ENCODE measurements around the gene PUSL1. TPM values are rescaled to one million over a fixed set of nuclear protein-coding genes. Genes with fewer than 3 reads are reported as not detected.

PUSL1 gene
- total RNA-seq, 1 experiment from 2014 or later = 43.9 TPM

DNA sequence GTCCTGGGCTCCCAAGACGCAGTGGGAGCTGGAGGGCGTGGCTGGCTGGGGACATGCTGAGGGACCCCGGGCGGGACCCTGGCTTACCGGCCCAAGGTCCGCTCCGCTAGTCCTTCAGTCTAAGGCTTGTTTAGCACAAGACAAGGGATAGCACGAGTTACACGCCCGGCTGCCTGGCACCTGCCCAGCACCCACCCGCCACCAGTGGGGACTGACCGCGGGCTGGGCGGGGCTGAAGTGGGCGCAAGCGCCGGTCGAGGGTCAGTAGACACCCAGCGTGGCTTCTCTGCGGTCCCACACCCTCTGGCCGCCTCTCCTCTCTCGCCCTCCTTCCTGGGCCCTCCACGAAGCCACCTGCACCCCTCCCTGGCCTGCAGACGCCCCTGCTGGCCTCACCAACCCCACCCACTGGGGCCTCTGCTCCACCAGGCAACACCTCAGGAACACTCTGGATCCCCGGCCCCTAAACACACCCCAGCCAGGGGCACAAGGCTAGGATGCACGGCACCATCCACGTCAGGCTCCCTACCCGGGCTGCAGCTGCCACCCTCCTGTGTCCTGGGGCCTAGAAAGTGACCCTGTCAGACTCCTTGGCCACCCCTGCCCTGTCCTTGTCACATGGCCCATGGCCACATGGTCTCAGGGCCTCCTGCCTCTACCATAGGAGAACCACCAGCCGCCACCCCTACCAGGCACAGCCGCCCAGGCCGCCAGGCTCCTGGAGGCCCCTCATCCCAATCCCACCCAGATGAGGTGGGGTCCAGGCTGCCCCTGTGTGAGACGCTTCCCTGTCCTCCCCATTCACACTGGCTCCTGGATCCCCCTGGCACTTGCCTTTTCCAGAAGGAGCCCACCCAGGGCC is 28.8 kb downstream of the PUSL1 start:
- DNase-seq (ENCODE audit: low read depth) = no peak

GRCh38 chr1:1337793-1338147 is 29.4 kb downstream of the PUSL1 start:
- DNase-seq (ENCODE audit: low read depth) = no peak

- no peak for DNase-seq (ENCODE audit: low read depth)
These were observed 29.9 kb downstream of the PUSL1 start for GRCh38 chr1:1338278-1338677.

- no peak for DNase-seq (ENCODE audit: low read depth)
These were observed 31.8 kb downstream of the PUSL1 start for GRCh38 chr1:1340185-1340584.

DNA sequence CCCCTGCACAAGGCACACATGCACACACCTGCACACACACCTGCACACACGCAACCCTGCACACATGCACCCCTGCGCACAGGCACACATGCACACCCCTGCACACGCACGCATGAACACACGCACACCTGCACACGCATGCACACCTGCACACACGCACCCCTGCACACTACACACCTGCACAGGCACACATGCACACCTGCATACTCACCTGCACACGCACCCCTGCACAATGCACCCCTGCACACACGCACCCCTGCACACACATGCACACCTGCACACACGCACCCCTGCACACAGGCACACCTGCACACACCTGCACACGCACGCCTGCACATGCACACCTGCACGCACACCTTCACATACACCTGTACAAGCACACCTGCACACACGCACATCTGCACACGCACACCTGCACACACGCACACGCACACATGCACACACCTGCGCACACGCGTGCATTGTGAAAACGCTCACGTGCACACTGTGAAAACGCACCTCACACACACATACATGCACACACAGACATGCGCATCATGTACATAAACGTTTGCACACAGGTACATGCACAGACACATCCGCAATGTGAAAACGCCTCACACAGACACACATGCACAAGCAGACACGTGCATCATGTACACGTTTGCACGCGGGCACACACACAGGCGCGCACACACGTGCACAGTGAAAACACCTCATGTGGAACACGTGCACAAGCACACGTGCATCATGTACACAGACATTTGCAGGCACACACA is 32.6 kb downstream of the PUSL1 start:
- no peak for DNase-seq (ENCODE audit: low read depth)

GRCh38 chr1:1341549-1342021 is 33.2 kb downstream of the PUSL1 start:
- no peak for DNase-seq (ENCODE audit: low read depth)

DNA sequence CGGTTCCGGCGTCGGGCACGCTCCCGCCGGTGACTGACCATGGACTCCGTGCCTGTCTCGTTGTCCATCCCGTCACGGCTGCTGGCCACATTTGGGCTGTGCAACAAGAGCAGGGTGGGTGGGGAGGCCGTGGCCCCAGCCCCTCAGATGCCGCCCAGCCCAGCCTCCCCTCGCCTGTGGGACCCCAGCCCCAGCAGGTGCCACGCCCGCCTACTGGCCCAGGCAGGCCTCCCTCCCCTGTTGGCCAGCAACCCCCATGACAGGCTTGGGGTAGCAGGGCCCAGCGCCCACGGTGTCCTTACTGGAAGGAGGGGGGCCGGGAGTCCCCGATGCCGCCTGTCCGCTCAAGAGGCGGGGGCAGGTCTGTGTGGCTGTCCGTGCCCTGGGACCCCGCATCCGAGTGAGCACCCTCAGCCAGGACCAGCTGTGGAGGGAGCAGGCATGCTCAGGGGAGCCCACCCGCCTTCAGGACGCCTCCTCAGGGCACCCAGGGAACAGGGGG is 33.7 kb downstream of the PUSL1 start:
- DNase-seq (ENCODE audit: low read depth) = no peak

DNA sequence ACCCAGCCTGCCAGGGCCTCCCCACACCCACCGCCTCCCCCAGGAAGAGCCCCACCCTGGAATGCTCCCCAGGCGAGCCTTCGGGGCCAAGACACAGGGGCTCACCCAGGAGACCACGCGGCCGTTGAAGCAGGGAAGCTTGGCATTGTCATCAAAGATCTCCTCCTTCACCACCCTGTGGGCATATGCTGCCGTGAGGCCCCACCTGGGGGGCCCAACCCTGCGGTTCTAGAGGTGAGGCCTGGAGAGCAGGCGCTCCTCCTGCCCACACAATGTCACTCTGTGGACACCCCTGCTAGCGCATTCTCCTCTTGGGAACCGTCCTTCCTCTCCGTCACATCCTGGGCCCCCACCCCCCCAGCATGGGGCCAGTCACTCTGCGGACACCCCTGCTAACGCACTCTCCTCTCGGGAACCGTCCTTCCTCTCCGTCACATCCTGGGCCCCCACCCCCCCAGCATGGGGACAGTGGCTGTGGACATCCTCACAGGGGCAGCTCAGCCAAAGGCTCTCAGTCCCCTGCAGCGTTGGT is 34.3 kb downstream of the PUSL1 start:
- no peak for DNase-seq (ENCODE audit: low read depth)

GRCh38 chr1:1343811-1344421 is 35.5 kb downstream of the PUSL1 start:
- DNase-seq (ENCODE audit: low read depth) = no peak

DNA sequence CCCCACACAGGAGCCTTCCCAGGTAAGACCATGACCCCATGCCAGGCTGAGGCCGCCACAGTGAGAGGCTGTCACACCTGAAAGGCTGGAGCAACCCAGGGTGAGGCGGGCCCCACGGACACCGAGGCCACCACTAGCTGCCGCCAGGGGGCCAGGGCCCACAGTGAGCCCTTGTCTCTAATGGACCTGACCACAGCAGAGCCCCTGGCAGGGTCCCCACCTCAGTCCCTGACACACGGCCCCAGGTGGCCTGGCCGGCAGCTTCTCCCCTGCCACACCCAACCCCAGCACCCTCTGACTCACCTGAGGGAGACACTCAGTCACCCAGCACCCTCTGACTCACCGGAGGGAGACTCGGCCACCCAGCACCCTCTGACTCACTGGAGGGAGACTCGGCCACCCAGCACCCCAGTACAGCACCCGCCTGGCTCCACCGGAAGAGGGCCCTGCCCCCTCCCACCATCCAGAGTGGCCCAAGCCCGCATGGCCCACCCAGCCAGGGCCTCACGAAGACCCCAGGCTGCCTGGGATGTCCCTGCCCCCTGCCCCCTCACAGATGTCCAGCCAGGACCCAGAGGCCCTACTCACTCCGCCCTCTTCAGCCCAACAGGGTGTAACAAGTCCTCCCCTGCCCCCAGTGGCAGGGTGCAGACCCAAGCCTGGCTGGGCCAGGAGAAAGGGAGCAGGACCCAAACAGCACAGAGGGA is 36.4 kb downstream of the PUSL1 start:
- DNase-seq (ENCODE audit: low read depth) = peak; percentile 94

DNA sequence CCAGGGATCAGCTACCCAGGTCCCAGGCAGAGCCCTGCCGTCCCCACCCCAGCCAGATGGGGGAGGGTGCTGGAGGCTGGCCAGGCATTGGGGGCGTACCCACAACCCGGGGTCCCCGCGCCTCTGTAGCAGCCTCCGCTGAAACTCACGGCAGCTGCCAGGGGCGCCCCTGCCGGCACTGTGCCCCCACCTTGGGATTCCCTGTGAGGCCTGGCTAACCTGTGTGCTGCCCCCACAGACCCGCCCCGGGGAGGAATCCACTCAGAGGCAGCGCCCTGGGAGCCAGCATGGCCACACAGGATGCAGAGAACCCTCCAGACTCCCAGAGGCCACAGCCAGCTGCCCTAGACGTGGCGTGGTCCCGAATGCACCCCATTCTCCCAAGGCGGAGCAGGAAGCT is 37.0 kb downstream of the PUSL1 start:
- no peak for DNase-seq (ENCODE audit: low read depth)

GRCh38 chr1:1345860-1346500 is 37.6 kb downstream of the PUSL1 start:
- no peak for DNase-seq (ENCODE audit: low read depth)

- DNase-seq (ENCODE audit: low read depth) = no peak
These were observed 38.1 kb downstream of the PUSL1 start for GRCh38 chr1:1346501-1346890.

GRCh38 chr1:1347026-1347595 is 38.7 kb downstream of the PUSL1 start:
- no peak for DNase-seq (ENCODE audit: low read depth)

- DNase-seq (ENCODE audit: low read depth) = peak; percentile 55
These were observed 39.4 kb downstream of the PUSL1 start for GRCh38 chr1:1347663-1348419.

DNA sequence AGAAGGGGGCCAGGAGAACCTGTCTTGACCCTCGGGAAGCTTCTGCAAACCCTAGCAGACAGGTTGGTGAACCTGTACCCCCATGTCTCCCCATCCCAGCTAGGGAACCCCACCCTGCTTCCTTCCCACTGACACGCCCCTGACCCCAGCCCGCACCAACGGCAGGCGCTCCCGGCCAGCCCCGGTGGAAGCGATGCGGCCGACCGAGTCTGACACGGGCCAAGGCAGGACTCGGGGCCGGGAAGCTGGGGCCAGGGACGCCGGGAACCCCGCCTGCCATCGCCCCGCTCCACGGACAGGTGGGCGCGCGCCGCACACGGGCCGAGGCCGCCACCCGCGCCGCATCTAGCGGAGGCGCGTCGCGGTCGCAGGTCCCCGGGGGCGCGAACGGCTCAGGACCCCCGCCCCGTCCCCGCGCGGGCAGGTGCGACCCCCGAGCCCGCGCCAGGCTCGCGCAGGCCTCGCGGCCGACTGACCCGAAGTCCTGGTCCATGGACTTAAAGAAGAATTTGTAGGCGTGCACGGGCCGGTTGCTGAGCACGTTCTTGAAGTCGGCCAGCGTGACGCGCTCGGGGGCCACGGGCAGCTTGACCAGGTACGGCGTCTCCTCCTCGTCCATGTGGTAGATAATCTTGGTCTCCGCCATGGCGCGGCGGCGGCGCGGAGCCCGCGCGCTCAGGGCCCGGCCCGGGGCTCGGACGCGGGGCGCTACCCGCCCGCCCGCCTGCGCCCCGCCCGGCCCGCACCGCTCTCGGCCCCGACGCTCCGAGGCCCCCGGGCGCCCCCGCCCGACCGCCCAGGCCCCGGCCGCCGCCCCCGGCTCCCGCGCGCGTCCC is 40.2 kb downstream of the PUSL1 start:
- no peak for DNase-seq (ENCODE audit: low read depth)

DNA sequence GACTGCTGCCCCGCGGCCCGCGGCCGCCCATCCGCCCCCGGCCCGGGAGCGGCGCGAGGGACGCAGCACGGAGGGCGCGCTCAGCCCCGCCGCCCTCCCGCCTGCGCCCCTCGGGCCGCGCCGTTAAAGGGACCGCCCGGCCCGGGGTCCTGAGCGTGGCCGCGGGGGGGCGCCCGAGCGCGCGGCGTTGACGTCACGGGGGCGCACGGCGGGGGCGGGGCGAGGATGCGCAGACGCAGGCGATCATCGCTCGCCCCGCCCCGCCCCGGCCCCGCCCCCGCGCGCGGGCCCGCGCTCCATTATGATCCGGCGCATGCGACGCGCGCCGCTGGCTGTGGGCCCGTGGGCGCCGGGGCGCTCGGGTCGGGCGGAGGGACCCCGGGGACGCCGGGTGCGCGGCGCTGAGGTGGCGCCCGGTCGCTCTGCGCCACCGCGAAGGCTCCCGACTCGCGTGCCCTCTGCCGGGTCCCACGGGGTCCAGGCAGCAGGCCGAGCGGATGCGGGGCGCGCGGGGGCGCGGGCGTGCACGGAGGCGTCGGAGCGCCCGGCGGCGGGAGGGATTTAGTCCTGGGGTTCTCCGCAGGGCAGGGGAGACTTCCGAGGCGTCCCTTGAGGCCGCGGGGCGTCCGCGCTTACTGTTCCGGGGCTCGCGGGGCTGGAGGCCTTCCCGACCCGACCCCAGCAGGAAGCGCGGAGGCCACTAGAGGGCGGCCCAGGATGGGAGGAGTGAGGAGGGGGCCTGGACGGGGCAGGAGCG is 41.0 kb downstream of the PUSL1 start, which contains the start of gene DVL1:
TSS of gene DVL1 (minus strand) at position 163 of the 757 bp plus-strand sequence. CDS start 353 bp downstream, outside the sequence.
- DNase-seq (ENCODE audit: low read depth) = peak; percentile 39

Measured in HT1080 (cell line).